GM21717 (cell line): Measurements from ENCODE around the gene INSIG2.
"Not testable (repeated sequence)": the region's sequence is repeated elsewhere in the genome, so short reads cannot be mapped to it uniquely, and the experiment has no call there.

Experiments
- ATAC-seq: cut with Tn5 transposase; IDR thresholded peaks from one replicate; pipeline ENCODE4 v1.9.1; 2021; ENCODE audit warnings: mild to moderate bottlenecking, moderate library complexity; ENCODE audit not compliant: unreplicated experiment

Gene INSIG2

GRCh38 chr2:118059919-118060478, 28.3 kb upstream of the INSIG2 start:
- peak; percentile 22 for ATAC-seq

GRCh38 chr2:118061135-118061955, 26.9 kb upstream of the INSIG2 start:
- ATAC-seq = peak; percentile 73

- ATAC-seq = no peak
Observed at GRCh38 chr2:118062048-118062447, 26.2 kb upstream of the INSIG2 start.

- ATAC-seq = no peak
Observed at GRCh38 chr2:118062669-118063068, 25.6 kb upstream of the INSIG2 start.

GRCh38 chr2:118065015-118065706, 23.1 kb upstream of the INSIG2 start:
- no peak for ATAC-seq

GRCh38 chr2:118065921-118066511, 22.3 kb upstream of the INSIG2 start:
- no peak for ATAC-seq

GRCh38 chr2:118077636-118078247, 10.5 kb upstream of the INSIG2 start:
- ATAC-seq = no peak

GRCh38 chr2:118078734-118079133, 9.5 kb upstream of the INSIG2 start:
- ATAC-seq = no peak

- no peak for ATAC-seq
Observed at GRCh38 chr2:118084491-118085089, 3.7 kb upstream of the INSIG2 start.

- no peak for ATAC-seq
Observed at GRCh38 chr2:118085173-118086023, 2.9 kb upstream of the INSIG2 start.

- ATAC-seq = no peak
Observed at GRCh38 chr2:118086024-118086633, 2.1 kb upstream of the INSIG2 start.

GRCh38 chr2:118089139-118089800, 999 bp downstream of the INSIG2 start:
- peak; percentile 35 for ATAC-seq

GRCh38 chr2:118090387-118091139, 2.3 kb downstream of the INSIG2 start:
- no peak for ATAC-seq

- ATAC-seq = no peak
Observed at GRCh38 chr2:118091140-118091478, 2.8 kb downstream of the INSIG2 start.

- ATAC-seq = no peak
Observed at GRCh38 chr2:118091631-118092030, 3.4 kb downstream of the INSIG2 start.

GRCh38 chr2:118094102-118094501, 5.8 kb downstream of the INSIG2 start:
- ATAC-seq = not testable (repeated sequence)

GRCh38 chr2:118094503-118094902, 6.2 kb downstream of the INSIG2 start:
- no peak for ATAC-seq

- ATAC-seq = no peak
Observed at GRCh38 chr2:118095610-118096009, 7.3 kb downstream of the INSIG2 start.
